GM23338 (cell line): ENCODE measurements around the gene GATAD2B. TPM values are rescaled to one million over a fixed set of nuclear protein-coding genes. Genes with fewer than 3 reads are reported as not detected.
A peak's percentile ranks its signal among the peaks of the same experiment; 100 is the strongest.

ENCODE experiments used
- ATAC-seq: fragments of 200-7000 bp; cut with Tn5 transposase; 3 replicates; pipeline ENCODE4 v1.9.1; 2020
- DNase-seq: peaks from one replicate; pipeline ENCODE4 v3.0.0-alpha.2; 2015; ENCODE audit warnings: low spot score
- H2AFZ ChIP-seq: fragments of 200-600 bp; sonication (generic); 2 replicates; pipeline ENCODE4 v1.8.0; 2016; ENCODE audit warnings: antibody characterized with exemption, mild to moderate bottlenecking, moderate library complexity
- H3F3A ChIP-seq: fragments of 200-600 bp; sonication (generic); replicated peaks from 2 replicates; pipeline ENCODE4 v1.8.0; 2017; ENCODE audit warnings: antibody characterized with exemption, mixed run types, low read depth
- H3K27ac ChIP-seq: fragments of 200-600 bp; sonication (generic); 2 replicates; pipeline ENCODE4 v1.6.1; 2016; ENCODE audit warnings: low read depth
- H3K27me3 ChIP-seq: fragments of 200-600 bp; sonication (generic); 2 replicates; pipeline ENCODE4 v1.8.0; 2016; ENCODE audit warnings: mild to moderate bottlenecking, mixed run types, moderate library complexity; ENCODE audit not compliant: insufficient read depth
- H3K36me3 ChIP-seq: fragments of 200-600 bp; sonication (generic); 2 replicates; pipeline ENCODE4 v1.8.0; 2016; ENCODE audit warnings: mild to moderate bottlenecking; ENCODE audit not compliant: insufficient read depth
- H3K4me1 ChIP-seq: fragments of 200-600 bp; sonication (generic); 2 replicates; pipeline ENCODE4 v1.8.0; 2016; ENCODE audit warnings: mild to moderate bottlenecking, moderate library complexity; ENCODE audit not compliant: insufficient read depth
- H3K4me2 ChIP-seq: fragments of 200-600 bp; sonication (generic); 2 replicates; pipeline ENCODE4 v1.7.1; 2017; ENCODE audit warnings: mixed run types
- H3K4me3 ChIP-seq: fragments of 200-600 bp; sonication (generic); 2 replicates; pipeline ENCODE4 v1.6.1; 2016; ENCODE audit warnings: mixed run types
- H3K79me2 ChIP-seq: fragments of 200-600 bp; sonication (generic); replicated peaks from 2 replicates; pipeline ENCODE4 v1.8.0; 2017; ENCODE audit warnings: mild to moderate bottlenecking; ENCODE audit not compliant: insufficient read depth
- H3K9me2 ChIP-seq: fragments of 200-600 bp; sonication (generic); 2 replicates; pipeline ENCODE4 v1.8.0; 2017; ENCODE audit not compliant: insufficient read depth
- H4K20me1 ChIP-seq: fragments of 200-600 bp; sonication (generic); replicated peaks from 2 replicates; pipeline ENCODE4 v1.8.0; 2017; ENCODE audit warnings: mild to moderate bottlenecking; ENCODE audit not compliant: insufficient read depth
- H3K27ac Mint-ChIP-seq: 2 replicates; pipeline ENCODE4 v1.8.0; 2020; ENCODE audit warnings: inconsistent platforms, mild to moderate bottlenecking, moderate library complexity, mixed read lengths
- H3K27me3 Mint-ChIP-seq: 3 replicates; pipeline ENCODE4 v1.8.0; 2022; ENCODE audit warnings: low read depth, mild to moderate bottlenecking, moderate library complexity, mixed read lengths, inconsistent platforms; ENCODE audit not compliant: insufficient read depth, poor library complexity
- H3K36me3 Mint-ChIP-seq: 3 replicates; pipeline ENCODE4 v1.8.0; 2021; ENCODE audit warnings: low read depth, mild to moderate bottlenecking, inconsistent platforms, moderate library complexity, mixed read lengths
- H3K4me1 Mint-ChIP-seq: 3 replicates; pipeline ENCODE4 v1.8.0; 2020; ENCODE audit warnings: mild to moderate bottlenecking, inconsistent platforms, mixed read lengths
- H3K4me3 Mint-ChIP-seq: 3 replicates; pipeline ENCODE4 v1.8.0; 2021; ENCODE audit warnings: moderate library complexity, mild to moderate bottlenecking, inconsistent platforms, mixed read lengths
- H3K9me3 Mint-ChIP-seq: 3 replicates; pipeline ENCODE4 v1.8.0; 2020; ENCODE audit warnings: moderate library complexity, mild to moderate bottlenecking, inconsistent platforms, mixed read lengths
- CREB1 ChIP-seq: fragments of 250-450 bp; sonication (Bioruptor Pico); IDR thresholded peaks from 2 replicates; pipeline ENCODE4 v1.5.0; 2020; ENCODE audit warnings: low read depth, mild to moderate bottlenecking, moderate library complexity
- CTCF ChIP-seq, 2 experiments: fragments of 200-600 bp in 1 of 2; sonication (generic) in 1 of 2; conservative IDR thresholded peaks; 2 replicates each; pipeline versions ENCODE4 v1.5.1 to v1.6.1; 2016 to 2017; ENCODE audit warnings: antibody characterized with exemption in 2 of 2, low read depth in 2 of 2, mild to moderate bottlenecking in 2 of 2, moderate library complexity in 1 of 2
- EZH2 ChIP-seq: fragments of 200-600 bp; sonication (generic); IDR thresholded peaks from one replicate; pipeline ENCODE4 v1.8.0; 2017; ENCODE audit warnings: antibody characterized with exemption, mild to moderate bottlenecking, low read depth; ENCODE audit not compliant: unreplicated experiment
- JUNB ChIP-seq: IDR thresholded peaks from one replicate; pipeline ENCODE4 v1.6.1; 2016; ENCODE audit warnings: antibody characterized with exemption; ENCODE audit not compliant: unreplicated experiment
- POLR2AphosphoS5 ChIP-seq: IDR thresholded peaks from 2 replicates; pipeline ENCODE4 v1.6.1; 2016; ENCODE audit warnings: antibody characterized with exemption, low read depth
- REST ChIP-seq: IDR thresholded peaks from one replicate; pipeline ENCODE4 v1.6.1; 2018; ENCODE audit warnings: antibody characterized with exemption; ENCODE audit not compliant: unreplicated experiment
- STAT1 ChIP-seq: IDR thresholded peaks from one replicate; pipeline ENCODE4 v1.6.1; 2016; ENCODE audit warnings: antibody characterized with exemption; ENCODE audit not compliant: unreplicated experiment
- ZNF114 ChIP-seq: fragments of 250-450 bp; sonication (Bioruptor Pico); IDR thresholded peaks from 2 replicates; pipeline ENCODE4 v1.5.0; 2020; ENCODE audit warnings: mild to moderate bottlenecking, moderate library complexity
- ZNF331 ChIP-seq: fragments of 250-450 bp; sonication (Bioruptor Pico); IDR thresholded peaks from 2 replicates; pipeline ENCODE4 v1.5.0; 2020; ENCODE audit warnings: low read depth, mild to moderate bottlenecking, moderate library complexity
- polyA plus RNA-seq: library from polyadenylated mRNA; unstranded; fragments of >200 nt; fragmentation: Nextera tagmentation; extraction: Ambion mirVana; gene quantifications from 2 replicates; pipeline ENCODE4 v1.2.1, GENCODE V29; 2016
- total RNA-seq: library from RNA; depleted of rRNA; stranded (reverse); fragments of >200 nt; shearing (Covaris generic); gene quantifications from 2 replicates; pipeline ENCODE4 v1.2.3, GENCODE V29; 2014
- TF ChIP-seq, protein P1 (sequence below): IDR thresholded peaks from 2 replicates; pipeline ENCODE4 v1.6.1; 2016; ENCODE audit warnings: antibody characterized with exemption

The GATAD2B gene
- total and polyA plus RNA-seq, 2 experiments from 2014 or later: 5.2 to 17.8 TPM

- no peak for TF ChIP-seq REST
- no peak for TF ChIP-seq CREB1 (CRISPR knock-in tag)
- TF ChIP-seq STAT1: no peak
- no peak for TF ChIP-seq POLR2AphosphoS5
- no peak for TF ChIP-seq EZH2
- no peak for TF ChIP-seq ZNF114
- TF ChIP-seq, protein P1, sequence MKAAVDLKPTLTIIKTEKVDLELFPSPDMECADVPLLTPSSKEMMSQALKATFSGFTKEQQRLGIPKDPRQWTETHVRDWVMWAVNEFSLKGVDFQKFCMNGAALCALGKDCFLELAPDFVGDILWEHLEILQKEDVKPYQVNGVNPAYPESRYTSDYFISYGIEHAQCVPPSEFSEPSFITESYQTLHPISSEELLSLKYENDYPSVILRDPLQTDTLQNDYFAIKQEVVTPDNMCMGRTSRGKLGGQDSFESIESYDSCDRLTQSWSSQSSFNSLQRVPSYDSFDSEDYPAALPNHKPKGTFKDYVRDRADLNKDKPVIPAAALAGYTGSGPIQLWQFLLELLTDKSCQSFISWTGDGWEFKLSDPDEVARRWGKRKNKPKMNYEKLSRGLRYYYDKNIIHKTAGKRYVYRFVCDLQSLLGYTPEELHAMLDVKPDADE: no peak
- TF ChIP-seq JUNB: no peak
- no peak for TF ChIP-seq CTCF (conservative IDR thresholded peaks at IDR 0.05; ENCODE audit: low read depth in 2 of 2)
- no peak for TF ChIP-seq ZNF331 (CRISPR knock-in tag)
Measured at GRCh38 chr1:153941826-153942725, 19.3 kb upstream of the GATAD2B start (continued).

DNA sequence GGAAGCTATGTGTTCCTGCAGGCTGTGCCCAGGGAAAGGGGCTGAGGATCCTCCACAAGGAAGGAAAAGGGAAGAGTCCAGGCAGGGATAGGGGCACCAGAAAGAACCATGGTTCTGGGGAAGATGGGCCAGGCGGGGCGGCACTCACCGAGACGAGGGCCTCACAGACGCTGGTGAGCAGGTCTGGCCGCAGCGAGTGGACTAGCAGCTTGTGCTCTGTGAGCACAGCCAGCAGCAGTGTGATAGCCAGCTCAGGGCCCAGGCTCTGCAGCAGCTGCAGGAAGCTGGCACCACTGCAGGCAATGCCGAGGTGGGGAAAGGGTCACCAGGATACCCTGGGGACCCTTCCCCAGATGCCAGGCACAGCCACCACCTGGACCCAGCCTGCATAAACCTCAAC, 18.0 kb upstream of the GATAD2B start:
- Histone ChIP-seq H3K4me2 (no peak overlapping the region), H3K27me3 (no peaks in the 10 kb centered on the region), H3K4me3 (no peak overlapping the region), H3K9me2 (no peaks in the 10 kb centered on the region), H3K27ac (no peak overlapping the region), H2AFZ (no peak overlapping the region), H3K79me2 (peaks cover 15% of the 10 kb centered on the region), H3K4me1 (peaks cover 5% of the 10 kb centered on the region; the same call in 1 of the 2 replicates), H3F3A (no peaks in the 10 kb centered on the region), H4K20me1 (no peaks in the 10 kb centered on the region), H3K36me3 (peaks cover 15% of the 10 kb centered on the region)
- Mint-ChIP-seq H3K4me1 (peaks cover 7% of the 10 kb centered on the region; the same call in 2 of the 3 replicates), H3K9me3 (no peaks in the 10 kb centered on the region; the same call in 2 of the 3 replicates), H3K36me3 (peaks cover 63% of the 10 kb centered on the region), H3K27ac (no peak overlapping the region), H3K27me3 (peaks cover 19% of the 10 kb centered on the region), H3K4me3 (no peak overlapping the region; the same call in 2 of the 3 replicates)
- DNase-seq (no peak), ATAC-seq (no peak)
- 0 out of 2 replicates have a peak, but pooled peaks have one; percentile 11 for TF ChIP-seq POLR2AphosphoS5
- TF ChIP-seq, protein P1: no peak
